IPS DF 4.7 (cell line): ENCODE results near the gene SPARCL1.
"Not testable (repeated sequence)": the region's sequence is repeated elsewhere in the genome, so short reads cannot be mapped to it uniquely, and the experiment has no call there.

Experiments
- DNase-seq: peaks from one replicate; pipeline ENCODE4 v3.0.0-alpha.2; 2013; ENCODE audit warnings: low spot score; ENCODE audit errors: extremely low read depth

SPARCL1 gene

DNA sequence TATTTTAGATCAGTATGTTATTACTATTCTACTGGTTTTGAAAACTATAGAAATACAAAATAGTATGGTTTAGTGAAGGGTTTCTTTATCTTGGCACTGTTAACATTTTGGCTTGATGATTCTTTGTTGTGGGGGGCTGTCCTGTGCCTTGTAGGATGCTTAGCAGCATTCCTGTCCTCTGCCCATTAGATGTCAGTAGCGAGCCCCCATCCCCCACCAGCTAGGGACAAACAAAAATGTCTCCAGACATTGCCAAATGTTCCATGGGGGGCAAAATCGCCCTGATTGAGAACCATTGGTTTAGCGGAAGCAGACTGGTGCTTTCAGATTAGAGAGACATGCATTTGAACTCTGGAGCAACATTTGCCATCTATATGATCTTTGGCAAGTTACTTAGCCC is 23.3 kb downstream of the SPARCL1 start:
- DNase-seq: no peak

DNA sequence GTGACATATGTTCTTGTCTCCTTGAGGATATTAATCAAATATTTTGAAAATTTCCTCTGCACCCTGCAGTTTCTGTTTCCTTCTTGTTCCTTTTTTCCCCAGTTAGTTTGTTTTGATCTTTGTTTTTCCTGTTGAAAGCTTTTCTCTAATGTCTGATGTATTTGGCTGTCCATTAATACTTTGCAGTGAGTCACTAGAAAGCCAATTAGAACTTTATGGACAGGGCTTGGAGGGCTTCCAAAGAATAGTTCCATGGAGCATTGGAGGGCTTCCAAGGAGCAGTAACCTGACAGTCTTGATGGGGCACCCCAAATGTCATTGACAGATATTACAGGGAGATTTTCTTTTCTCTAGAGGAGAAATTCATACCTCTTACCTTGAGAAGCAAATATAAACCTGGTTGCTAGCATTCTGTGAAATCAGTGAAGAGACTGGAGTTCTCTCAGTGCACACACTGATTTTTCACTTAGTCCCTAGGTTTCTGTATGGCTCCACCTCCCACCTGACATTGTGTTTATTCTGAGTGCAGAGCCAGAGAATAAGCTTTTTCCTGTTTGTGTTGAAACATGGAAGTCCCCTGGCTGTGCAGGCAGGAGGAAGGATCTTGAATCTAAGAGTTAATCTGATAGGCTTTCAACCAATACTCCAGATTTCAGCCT is 26.5 kb downstream of the SPARCL1 start:
- DNase-seq: no peak

- no peak for DNase-seq
Observed at GRCh38 chr4:87500092-87500462, 29.1 kb downstream of the SPARCL1 start.

DNA sequence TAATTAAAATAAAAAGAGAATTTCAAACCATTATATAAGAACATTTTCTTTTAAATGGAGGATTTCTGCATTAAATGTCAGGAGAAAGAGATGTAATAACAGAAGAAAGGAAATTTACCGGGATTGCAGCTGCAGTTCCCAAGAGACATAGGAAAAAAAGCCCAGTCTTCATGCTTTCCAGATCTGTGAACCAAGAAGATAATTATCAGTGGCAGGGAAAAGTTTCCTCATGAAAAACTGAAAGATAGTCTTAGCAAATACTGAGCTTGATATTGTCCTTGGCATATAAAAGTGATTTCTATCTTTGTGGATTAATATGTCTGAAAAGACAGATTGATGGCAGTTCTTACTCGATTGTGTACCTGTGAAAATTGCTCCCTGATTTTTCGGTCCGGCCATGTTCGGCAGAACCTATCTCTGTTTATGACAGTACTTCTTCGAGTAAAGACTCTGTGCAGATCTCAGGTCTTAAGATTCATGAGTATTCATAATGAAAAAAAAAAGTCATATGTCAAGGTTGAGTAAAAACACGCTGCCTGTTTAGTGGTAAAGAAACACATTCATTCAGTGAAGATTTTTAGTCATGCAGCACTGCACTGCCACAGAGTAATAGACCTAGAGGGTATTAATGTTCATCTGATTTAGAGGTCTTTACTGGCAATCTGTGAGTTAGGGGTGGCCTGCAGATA is 29.6 kb downstream of the SPARCL1 start:
- DNase-seq: no peak

- DNase-seq: no peak
Observed at GRCh38 chr4:87498446-87498900, 30.7 kb downstream of the SPARCL1 start.

- no peak for DNase-seq
Observed at GRCh38 chr4:87497578-87497977, 31.6 kb downstream of the SPARCL1 start.

GRCh38 chr4:87497159-87497558 is 32.0 kb downstream of the SPARCL1 start:
- peak; percentile 16 for DNase-seq

DNA sequence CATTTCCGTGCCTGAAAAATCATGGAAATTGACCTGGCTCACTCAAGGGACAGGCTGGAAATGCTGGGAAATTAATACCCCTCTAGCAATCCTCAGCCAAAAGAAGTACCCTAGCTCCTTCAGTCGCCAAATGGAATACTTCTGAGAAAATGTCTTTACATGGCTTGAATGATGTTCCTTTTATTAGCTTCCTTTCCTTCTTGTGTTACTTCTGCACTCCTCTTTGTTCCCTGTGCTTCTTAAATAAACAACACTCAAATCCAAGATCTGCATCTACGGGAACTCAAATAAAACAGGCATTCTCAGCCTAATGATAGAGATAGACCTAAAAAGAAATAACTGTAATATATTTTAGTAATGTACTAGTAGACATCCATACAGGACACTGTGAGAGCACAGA is 36.1 kb downstream of the SPARCL1 start:
- no peak for DNase-seq

DNA sequence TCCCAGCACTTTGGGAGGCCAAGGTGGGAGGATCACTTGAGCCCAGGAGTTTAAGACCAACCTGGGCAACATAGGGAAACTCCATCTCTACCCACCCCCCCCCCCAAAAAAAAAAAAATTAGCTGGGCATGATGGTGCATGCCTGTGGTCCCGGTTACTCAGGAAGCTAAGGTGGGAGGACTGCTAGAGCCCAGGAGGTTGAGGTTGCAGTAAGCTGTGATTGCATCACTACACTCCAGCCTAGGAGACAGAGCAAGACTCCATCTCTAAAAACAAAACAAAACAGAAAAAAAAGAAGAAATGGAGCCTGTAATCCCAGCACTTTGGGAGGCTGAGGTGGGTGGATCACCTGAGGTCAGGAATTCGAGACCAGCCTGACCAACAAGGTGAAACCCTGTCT is 37.3 kb downstream of the SPARCL1 start:
- DNase-seq: not testable (repeated sequence)

- DNase-seq: no peak
Observed at GRCh38 chr4:87491436-87491835, 37.7 kb downstream of the SPARCL1 start.

DNA sequence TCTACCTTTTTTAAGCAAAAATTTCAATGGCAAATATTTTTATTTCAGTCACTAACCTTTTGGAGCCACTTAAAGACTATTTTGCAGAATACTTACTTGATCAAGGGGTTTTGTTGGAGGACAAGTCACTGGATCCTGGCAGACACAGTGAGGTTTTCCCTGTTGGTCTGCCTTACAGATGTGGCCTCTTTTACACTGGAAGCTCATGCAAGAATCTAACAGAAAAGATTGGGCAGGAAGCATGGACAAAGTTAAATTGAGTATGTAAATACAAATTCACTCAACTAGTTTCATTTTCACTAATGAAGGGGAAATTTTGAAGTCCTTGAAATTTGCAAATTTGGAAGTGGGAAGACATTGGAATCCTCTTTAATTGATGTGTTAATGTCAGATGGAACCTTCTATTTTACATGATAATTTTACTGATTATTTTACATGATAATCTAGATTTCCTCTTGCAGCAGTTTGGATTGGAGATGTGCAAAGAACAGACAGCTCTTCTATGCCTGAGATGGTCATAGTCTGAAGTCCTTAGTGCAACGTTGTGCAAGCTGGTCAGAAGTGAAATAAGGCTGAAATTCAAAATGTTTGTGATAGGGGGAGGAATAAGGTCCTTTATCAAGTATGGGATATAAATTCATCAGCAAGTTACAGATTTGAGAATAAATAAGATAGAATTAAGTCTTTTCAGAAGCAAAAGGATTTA is 38.4 kb downstream of the SPARCL1 start:
- no peak for DNase-seq

GRCh38 chr4:87489678-87490077 is 39.5 kb downstream of the SPARCL1 start:
- no peak for DNase-seq

DNA sequence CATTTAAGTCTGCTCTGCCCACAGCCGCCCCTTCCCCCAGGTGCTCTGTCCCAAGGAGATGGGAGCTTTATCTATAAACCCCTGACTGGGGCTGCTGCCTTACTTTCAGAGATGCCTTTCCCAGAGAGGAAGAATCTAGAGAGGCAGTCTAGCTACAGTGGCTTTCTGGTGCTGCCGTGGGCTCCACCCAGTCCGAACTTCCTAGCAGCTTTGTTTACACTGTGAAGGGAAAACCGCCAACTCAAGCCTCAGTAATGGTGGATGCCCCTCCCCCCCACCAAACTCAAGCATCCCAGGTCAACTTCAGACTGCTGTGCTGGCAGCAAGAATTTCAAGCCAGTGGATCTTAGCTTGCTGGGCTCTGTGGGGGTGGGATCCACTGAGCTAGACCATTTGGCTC is 40.5 kb downstream of the SPARCL1 start:
- DNase-seq: not testable (repeated sequence)

DNA sequence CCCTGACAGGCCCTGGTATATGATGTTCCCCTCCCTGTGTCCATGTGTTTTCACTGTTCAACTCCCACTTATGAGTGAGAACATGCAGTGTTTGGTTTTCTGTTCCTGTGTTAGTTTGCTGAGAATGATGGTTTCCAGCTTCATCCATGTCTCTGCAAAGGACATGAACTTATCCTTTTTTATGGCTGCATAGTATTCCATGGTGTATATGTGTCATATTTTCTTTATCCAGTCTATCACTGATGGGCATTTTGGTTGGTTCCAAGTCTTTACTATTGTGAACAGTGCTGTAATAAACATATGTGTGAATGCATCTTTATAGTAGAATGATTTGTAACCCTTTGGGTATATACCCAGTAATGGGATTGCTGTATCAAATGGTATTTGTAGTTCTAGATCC is 45.9 kb downstream of the SPARCL1 start:
- DNase-seq: not testable (repeated sequence)

- no peak for DNase-seq
Observed at GRCh38 chr4:87481377-87481776, 47.8 kb downstream of the SPARCL1 start.

- DNase-seq: no peak
Observed at GRCh38 chr4:87478732-87479250, 50.4 kb downstream of the SPARCL1 start.

GRCh38 chr4:87476934-87477333 is 52.2 kb downstream of the SPARCL1 start:
- no peak for DNase-seq

- no peak for DNase-seq
Observed at GRCh38 chr4:87469390-87469789, 59.8 kb downstream of the SPARCL1 start.

DNA sequence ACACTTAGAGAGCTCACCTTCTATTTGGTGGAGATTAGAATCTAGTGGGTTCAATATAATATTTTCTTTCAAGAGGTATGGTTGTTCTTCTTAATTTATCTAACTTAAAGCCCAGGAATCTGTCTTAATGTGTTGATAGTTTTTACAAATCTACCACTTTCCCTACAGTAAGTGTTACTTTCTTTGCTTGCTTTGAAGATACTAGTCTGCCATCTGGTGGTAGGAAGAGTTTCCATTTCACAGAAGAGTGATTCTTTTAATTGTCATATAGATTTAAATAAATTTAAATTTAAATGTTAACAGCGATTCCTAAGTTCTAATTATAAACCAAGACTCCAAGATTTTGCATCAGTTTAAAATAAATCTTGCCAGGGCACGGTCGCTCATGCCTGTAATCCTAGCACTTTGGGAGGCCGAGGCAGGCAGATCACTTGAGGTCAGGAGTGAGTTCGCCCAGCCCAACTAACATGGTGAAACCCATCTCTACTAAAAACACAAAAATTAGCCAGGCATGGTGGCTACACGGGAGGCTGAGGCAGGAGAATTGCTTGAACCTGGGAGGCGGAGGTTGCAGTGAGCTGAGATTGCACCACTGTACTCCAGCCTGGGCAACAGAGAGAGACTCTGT is 63.3 kb downstream of the SPARCL1 start:
- no peak for DNase-seq

DNA sequence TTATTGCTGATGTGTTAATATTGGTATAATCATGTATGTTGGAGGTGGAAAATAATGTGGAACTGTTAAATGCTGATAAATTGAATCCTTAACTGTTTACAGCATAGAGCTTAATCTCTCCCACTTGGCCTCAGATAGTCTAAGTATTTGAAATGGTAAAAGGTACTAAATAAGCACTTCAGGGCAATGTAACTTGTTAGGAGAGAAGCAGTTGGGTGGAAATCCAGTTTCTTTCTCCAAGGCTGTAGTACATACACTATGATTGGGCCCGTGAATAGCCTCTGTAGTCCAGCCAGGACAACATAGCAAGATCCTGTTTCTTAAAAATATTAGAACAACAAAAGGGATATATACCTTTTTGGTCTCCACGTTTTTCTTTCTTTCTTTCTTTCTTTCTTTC is 67.1 kb downstream of the SPARCL1 start:
- no peak for DNase-seq

DNA sequence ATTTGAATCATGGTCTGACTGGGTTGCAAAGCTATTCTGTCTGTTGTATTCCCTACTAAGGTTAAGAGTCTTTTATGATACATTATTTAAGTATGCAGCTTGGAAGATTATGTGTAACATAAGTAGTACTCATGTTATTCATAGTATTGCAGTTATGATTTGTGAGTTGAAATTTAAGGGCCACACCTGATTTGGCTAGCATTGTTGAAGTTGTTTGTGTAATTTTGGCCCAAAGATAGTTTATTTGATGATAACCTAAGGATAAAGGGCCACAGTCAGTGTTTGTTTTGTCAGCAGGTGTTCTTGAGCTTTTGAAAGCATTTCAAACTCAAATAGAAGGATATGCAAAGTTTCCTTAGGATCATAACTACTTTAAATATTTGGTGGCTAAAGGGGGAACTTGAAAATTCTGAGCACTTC is 67.9 kb downstream of the SPARCL1 start:
- no peak for DNase-seq

DNA sequence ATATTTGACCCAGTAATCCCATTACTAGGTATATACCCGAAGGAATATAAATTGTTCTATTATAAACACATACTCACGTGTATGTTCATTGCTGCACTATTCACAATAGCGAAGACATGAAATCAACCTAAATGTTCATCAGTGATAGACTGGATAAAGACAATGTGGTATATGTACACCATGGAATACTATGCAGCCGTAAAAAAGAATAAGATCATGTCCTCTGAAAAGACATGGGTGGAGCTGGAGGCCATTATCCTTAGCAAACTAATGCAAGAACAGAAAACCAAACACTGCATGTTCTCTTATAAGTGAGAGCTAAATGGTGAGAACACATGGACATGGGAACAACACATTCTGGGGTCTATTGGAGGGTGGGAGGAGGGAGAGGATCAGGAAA is 70.3 kb downstream of the SPARCL1 start:
- no peak for DNase-seq
